ENCODE results near the gene SERPINA12. TPM values are rescaled to one million over a fixed set of nuclear protein-coding genes. Genes with fewer than 3 reads are reported as not detected.
A peak's percentile ranks its signal among the peaks of the same experiment; 100 is the strongest.
"Not testable (repeated sequence)": the region's sequence is repeated elsewhere in the genome, so short reads cannot be mapped to it uniquely, and the experiment has no call there.

Gene SERPINA12
- total and polyA plus RNA-seq, 4 experiments from 2014 or later = not detected

- CTCF ChIA-PET (ENCODE audit: partially characterized antibody); H3K36me3 ChIP-seq (ENCODE audit: insufficient read depth, low read length); intact Hi-C loops (cut with micrococcal nuclease); H3K27ac Mint-ChIP-seq; H3K4me1 ChIP-seq (ENCODE audit: insufficient read depth, low read length); H3K27me3 ChIP-seq (ENCODE audit: insufficient read depth, low read length); H3K36me3 Mint-ChIP-seq; DNase-seq; H3K4me3 ChIP-seq (ENCODE audit: low read length in 2 of 2); H3K4me1 Mint-ChIP-seq; H3K4me3 Mint-ChIP-seq; POLR2A ChIA-PET (ENCODE audit: partially characterized antibody); H3K27ac ChIP-seq (ENCODE audit: low read depth, low read length); H3K9me3 ChIP-seq (ENCODE audit: control insufficient read depth in 1 of 2, low read length in 2 of 2): not testable (repeated sequence)
- Mint-ChIP-seq H3K27me3 (peaks cover 13 to 19% of the 10 kb centered on the region in 2 donors), H3K9me3 (peaks cover 1 to 32% (median 22%) of the 10 kb centered on the region in 8 donors)
Observed at GRCh38 chr14:94482132-94483070, 26.9 kb downstream of the SERPINA12 start.

DNA sequence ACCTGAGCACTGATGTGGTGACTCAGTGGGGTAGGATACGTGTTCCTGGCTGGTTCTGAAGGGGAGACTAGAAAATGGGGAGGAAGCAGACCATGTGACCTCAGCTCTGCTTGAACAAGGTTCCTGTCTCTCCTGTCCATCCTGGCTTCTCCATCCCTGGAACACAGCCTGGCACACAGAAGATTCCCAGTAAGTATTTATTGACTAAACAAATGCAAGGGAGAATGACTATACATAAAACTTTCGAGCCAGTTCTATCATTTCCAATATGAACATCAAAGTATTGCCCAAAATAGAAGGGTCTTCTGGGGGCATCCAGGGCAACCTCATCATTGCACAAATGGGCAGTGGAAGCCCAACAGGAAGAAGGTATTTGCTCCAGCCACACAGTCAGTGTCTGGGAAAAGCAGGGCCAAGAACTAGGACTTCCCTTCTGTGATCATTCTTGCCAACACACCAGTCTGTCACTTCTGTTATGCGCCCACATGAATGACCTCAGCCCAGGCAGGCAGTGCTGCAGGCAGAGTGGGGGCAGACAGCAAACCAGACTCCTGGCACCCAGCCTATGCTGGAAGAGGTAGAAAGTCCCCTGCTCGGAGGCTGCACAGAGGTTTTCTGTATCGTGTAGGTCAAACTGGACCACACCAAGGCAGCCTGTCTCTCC, 27.7 kb downstream of the SERPINA12 start:
- DNase-seq = no peak
- Mint-ChIP-seq H3K4me1 (peaks cover 0 to 5% (median 2%) of the 10 kb centered on the region in 4 donors), H3K27ac (no peak overlapping the region), H3K36me3 (peaks cover 0 to 3% of the 10 kb centered on the region in 2 donors), H3K4me3 (no peak overlapping the region), H3K27me3 (peaks cover 10 to 12% of the 10 kb centered on the region in 2 donors), H3K9me3 (peaks cover 2 to 33% (median 24%) of the 10 kb centered on the region in 8 donors)
- Histone ChIP-seq H3K4me3 (ENCODE audit: low read length in 2 of 2) (no peak overlapping the region), H3K27me3 (ENCODE audit: insufficient read depth, low read length) (no peaks in the 10 kb centered on the region), H3K4me1 (ENCODE audit: insufficient read depth, low read length) (no peaks in the 10 kb centered on the region), H3K9me3 (ENCODE audit: control insufficient read depth in 1 of 2, low read length in 2 of 2) (peaks cover 0 to 4% of the 10 kb centered on the region in 2 donors), H3K27ac (ENCODE audit: low read depth, low read length) (no peak overlapping the region), H3K36me3 (ENCODE audit: insufficient read depth, low read length) (no peaks in the 10 kb centered on the region)
- intact Hi-C loops (cut with micrococcal nuclease) = no loop called here
- ChIA-PET CTCF (ENCODE audit: partially characterized antibody) (interaction anchor here (1.3 kb wide), 1 partner anchor 350 kb away, joined by 3 read pairs; no protein-coding TSS in a partner anchor), POLR2A (ENCODE audit: partially characterized antibody) (no interaction called here)

DNA sequence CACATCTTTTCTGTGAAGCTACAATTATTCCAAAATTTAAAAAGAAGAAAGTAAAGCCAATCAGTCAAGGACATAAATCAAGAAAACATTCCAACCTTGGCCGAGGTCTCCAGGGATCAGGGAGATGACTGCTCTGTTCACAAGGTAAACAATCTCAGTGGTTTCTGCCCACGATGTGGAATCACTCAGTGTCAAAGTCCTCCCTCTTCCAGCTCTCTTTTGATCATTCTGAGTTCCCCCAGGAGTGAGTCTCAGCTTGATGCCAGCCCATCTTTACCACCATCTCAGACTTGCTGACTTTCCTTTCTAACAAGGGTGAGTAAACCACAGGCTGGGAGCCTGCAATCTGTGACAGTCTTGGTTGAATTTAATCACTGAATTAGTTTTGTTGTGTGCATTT, 28.5 kb downstream of the SERPINA12 start:
- Mint-ChIP-seq H3K4me1 (no peaks in the 10 kb centered on the region), H3K27me3 (peaks cover 5 to 12% of the 10 kb centered on the region in 2 donors), H3K4me3 (no peak overlapping the region), H3K36me3 (peaks cover 0 to 3% of the 10 kb centered on the region in 2 donors), H3K27ac (no peak overlapping the region), H3K9me3 (peaks cover 2 to 33% (median 24%) of the 10 kb centered on the region in 8 donors)
- intact Hi-C loops (cut with micrococcal nuclease) = no loop called here
- ChIA-PET CTCF (ENCODE audit: partially characterized antibody) (interaction anchor here (1.3 kb wide), 1 partner anchor 349 kb away, joined by 3 read pairs; no protein-coding TSS in a partner anchor), POLR2A (ENCODE audit: partially characterized antibody) (no interaction called here)
- Histone ChIP-seq H3K36me3 (ENCODE audit: insufficient read depth, low read length) (no peaks in the 10 kb centered on the region), H3K9me3 (ENCODE audit: control insufficient read depth in 1 of 2, low read length in 2 of 2) (peaks cover 0 to 4% of the 10 kb centered on the region in 2 donors), H3K4me1 (ENCODE audit: insufficient read depth, low read length) (no peaks in the 10 kb centered on the region), H3K4me3 (ENCODE audit: low read length in 2 of 2) (no peak overlapping the region), H3K27ac (ENCODE audit: low read depth, low read length) (no peak overlapping the region), H3K27me3 (ENCODE audit: insufficient read depth, low read length) (no peaks in the 10 kb centered on the region)
- no peak for DNase-seq

DNA sequence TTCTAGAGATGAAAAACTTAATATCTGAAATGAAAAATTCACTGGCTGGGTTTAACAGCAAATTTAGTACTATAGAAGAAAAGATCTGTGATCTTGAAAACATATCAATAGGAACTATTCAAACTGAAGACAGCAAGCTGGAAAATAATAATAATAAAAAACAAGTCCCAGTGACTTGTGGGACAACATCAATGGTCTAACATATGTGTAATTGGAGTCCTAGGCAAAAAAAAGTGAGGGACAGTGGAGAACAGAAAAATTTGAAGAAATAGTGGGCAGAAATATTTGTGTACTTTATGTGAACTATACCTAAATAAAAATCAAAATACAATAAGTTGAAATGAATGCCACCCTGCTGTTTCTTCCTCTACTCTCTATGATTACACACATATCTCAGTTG, 30.8 kb downstream of the SERPINA12 start:
- ChIA-PET POLR2A (ENCODE audit: partially characterized antibody) (no interaction called here), CTCF (ENCODE audit: partially characterized antibody) (no interaction called here)
- DNase-seq = no peak
- no peak overlapping the region for H3K27ac Mint-ChIP-seq
- Histone ChIP-seq H3K4me1 (ENCODE audit: insufficient read depth, low read length) (no peaks in the 10 kb centered on the region), H3K9me3 (ENCODE audit: control insufficient read depth in 1 of 2, low read length in 2 of 2) (peaks cover 0 to 4% of the 10 kb centered on the region in 2 donors), H3K27ac (ENCODE audit: low read depth, low read length) (no peak overlapping the region), H3K36me3 (ENCODE audit: insufficient read depth, low read length) (no peaks in the 10 kb centered on the region), H3K4me3 (ENCODE audit: low read length in 2 of 2) (no peak overlapping the region), H3K27me3 (ENCODE audit: insufficient read depth, low read length) (no peaks in the 10 kb centered on the region)
- H3K9me3 Mint-ChIP-seq = peaks cover 2 to 33% (median 24%) of the 10 kb centered on the region in 8 donors
- intact Hi-C loops (cut with micrococcal nuclease) = no loop called here
- peaks cover 0 to 3% of the 10 kb centered on the region in 2 donors for H3K36me3 Mint-ChIP-seq
- H3K27me3 Mint-ChIP-seq = peaks cover 1 to 3% of the 10 kb centered on the region in 2 donors
- H3K4me1 Mint-ChIP-seq = no peaks in the 10 kb centered on the region
- H3K4me3 Mint-ChIP-seq = peak overlapping the region in 1 of 8 donors; percentile 33

- CTCF ChIA-PET (ENCODE audit: partially characterized antibody) = interaction anchor here (1.0 to 2.6 kb wide), 3 partner anchors 9 to 12 kb away, joined by 4 to 13 read pairs (median 6); no protein-coding TSS in a partner anchor
- intact Hi-C loops (cut with micrococcal nuclease) = no loop called here
- H3K9me3 Mint-ChIP-seq = peaks cover 2 to 33% (median 24%) of the 10 kb centered on the region in 8 donors
Observed at GRCh38 chr14:94476023-94476422, 33.2 kb downstream of the SERPINA12 start, which contains the start of gene SERPINA9. TSS of gene SERPINA9 (minus strand) at chr14:94476197. CDS start at chr14:94469840, 6,357 bp downstream.

DNA sequence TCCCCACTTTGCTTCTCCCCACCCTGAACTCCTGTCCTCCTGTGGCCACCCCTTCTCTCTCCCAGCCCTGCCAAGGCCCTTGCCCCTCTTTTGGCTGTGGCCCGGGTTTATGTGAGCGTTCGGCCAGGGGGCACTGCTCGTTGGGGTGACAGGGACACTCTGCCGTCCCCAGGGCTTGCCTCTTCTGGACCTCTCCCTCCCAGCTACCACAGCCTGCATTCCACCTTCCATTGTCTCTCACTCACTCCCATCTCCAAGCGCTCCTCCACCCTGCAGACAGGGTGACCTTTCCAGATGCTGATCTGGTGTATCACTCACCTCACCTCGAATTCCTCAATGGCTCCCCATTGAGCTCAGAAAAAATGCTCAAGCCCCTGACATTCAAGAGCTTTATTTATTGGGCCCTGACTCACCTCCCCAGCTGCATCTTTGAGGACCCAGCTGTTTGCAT, 34.7 kb downstream of the SERPINA12 start:
- ChIA-PET CTCF (ENCODE audit: partially characterized antibody) (interaction anchor here (1.0 to 1.4 kb wide), 2 partner anchors 11 to 12 kb away, joined by 3 to 4 read pairs; no protein-coding TSS in a partner anchor), POLR2A (ENCODE audit: partially characterized antibody) (no interaction called here)
- H3K36me3 ChIP-seq (ENCODE audit: insufficient read depth, low read length) = no peaks in the 10 kb centered on the region
- Mint-ChIP-seq H3K36me3 (peaks cover 0 to 3% of the 10 kb centered on the region in 2 donors), H3K9me3 (peaks cover 2 to 24% (median 21%) of the 10 kb centered on the region in 8 donors), H3K4me1 (no peaks in the 10 kb centered on the region), H3K27me3 (peaks cover 5 to 12% of the 10 kb centered on the region in 2 donors), H3K4me3 (no peak overlapping the region), H3K27ac (no peak overlapping the region)
- intact Hi-C loops (cut with micrococcal nuclease) = no loop called here
- H3K9me3 ChIP-seq (ENCODE audit: control insufficient read depth in 1 of 2, low read length in 2 of 2) = peaks cover 0 to 4% of the 10 kb centered on the region in 2 donors
- no peak overlapping the region for H3K4me3 ChIP-seq (ENCODE audit: low read length in 2 of 2)
- no peak for DNase-seq
- H3K27me3 ChIP-seq (ENCODE audit: insufficient read depth, low read length) = peaks cover 3% of the 10 kb centered on the region
- H3K27ac ChIP-seq (ENCODE audit: low read depth, low read length) = no peak overlapping the region
- no peaks in the 10 kb centered on the region for H3K4me1 ChIP-seq (ENCODE audit: insufficient read depth, low read length)

More at GRCh38 chr14:94476023-94476422, 33.2 kb downstream of the SERPINA12 start, which contains the start of gene SERPINA9:
- Histone ChIP-seq H3K27ac (ENCODE audit: low read depth, low read length) (no peak within 1 kb of the TSS), H3K9me3 (ENCODE audit: control insufficient read depth in 1 of 2, low read length in 2 of 2) (peaks cover 0 to 4% of the 10 kb centered on the region in 2 donors), H3K27me3 (ENCODE audit: insufficient read depth, low read length) (peaks cover 3% of the 10 kb centered on the region), H3K4me1 (ENCODE audit: insufficient read depth, low read length) (no peaks in the 10 kb centered on the region), H3K36me3 (ENCODE audit: insufficient read depth, low read length) (no peaks in the 10 kb centered on the region), H3K4me3 (ENCODE audit: low read length in 2 of 2) (no peak within 1 kb of the TSS)
- no peak for DNase-seq
- Mint-ChIP-seq H3K4me1 (no peaks in the 10 kb centered on the region), H3K36me3 (peaks cover 0 to 3% of the 10 kb centered on the region in 2 donors), H3K27me3 (peaks cover 5 to 12% of the 10 kb centered on the region in 2 donors), H3K27ac (no peak within 1 kb of the TSS), H3K4me3 (no peak within 1 kb of the TSS)
- POLR2A ChIA-PET (ENCODE audit: partially characterized antibody) = no interaction called here
